Measurements from ENCODE around the gene RS1.

GRCh38 chrX:18664947-18665346, 7.0 kb downstream of the RS1 start:
- TF ChIP-seq ZFP36 (IDR thresholded peaks at IDR 0.05; ENCODE audit: borderline replicate concordance, partially characterized antibody) (no peak), MYC (IDR thresholded peaks at IDR 0.05; ENCODE audit: borderline replicate concordance, low read length) (no peak), CTCF (IDR thresholded peaks at IDR 0.05) (no peak), GATA3 (IDR thresholded peaks at IDR 0.05; ENCODE audit: borderline replicate concordance) (no peak), CBX2 (IDR thresholded peaks at IDR 0.05; ENCODE audit: borderline replicate concordance, low read depth) (no peak), HDAC2 (IDR thresholded peaks at IDR 0.05) (no peak), KDM5A (IDR thresholded peaks at IDR 0.05) (no peak), REST (IDR thresholded peaks at IDR 0.05) (no peak), EP300 (IDR thresholded peaks at IDR 0.05) (no peak), E2F6 (IDR thresholded peaks at IDR 0.05; ENCODE audit: borderline replicate concordance, low read depth) (no peak), JUNB (IDR thresholded peaks at IDR 0.05) (no peak), POLR2A (IDR thresholded peaks at IDR 0.05; ENCODE audit: low read length) (no peak)
